Measurements from ENCODE around the gene SIDT1.

Gene SIDT1

GRCh38 chr3:113658107-113658506, 125.8 kb downstream of the SIDT1 start:
- ATAC-seq (replicated peaks; ENCODE audit: extremely low read depth, poor library complexity, severe bottlenecking): no peak
- Mint-ChIP-seq H3K36me3 (ENCODE audit: insufficient read depth) (peaks cover 34% of the 10 kb centered on the region), H3K4me3 (no peak overlapping the region)

GRCh38 chr3:113659101-113659541, 126.8 kb downstream of the SIDT1 start:
- no peaks in the 10 kb centered on the region for H3K27me3 Mint-ChIP-seq
- ATAC-seq (replicated peaks; ENCODE audit: extremely low read depth, poor library complexity, severe bottlenecking) (no peak), DNase-seq (ENCODE audit: low spot score in 2 of 2) (no peak)
- no peaks in the 10 kb centered on the region for H3K9me3 Mint-ChIP-seq
- peaks cover 34% of the 10 kb centered on the region for H3K36me3 Mint-ChIP-seq (ENCODE audit: insufficient read depth)
- H3K4me3 Mint-ChIP-seq: no peak overlapping the region
- H3K4me1 Mint-ChIP-seq: peaks cover 19% of the 10 kb centered on the region
- no peak overlapping the region for H3K27ac Mint-ChIP-seq (ENCODE audit: low read depth)

More at GRCh38 chr3:113658107-113658506, 125.8 kb downstream of the SIDT1 start:
- no peaks in the 10 kb centered on the region for H3K9me3 Mint-ChIP-seq
- H3K27ac Mint-ChIP-seq (ENCODE audit: low read depth): no peak overlapping the region
- no peaks in the 10 kb centered on the region for H3K27me3 Mint-ChIP-seq
- H3K4me1 Mint-ChIP-seq: peaks cover 19% of the 10 kb centered on the region
- DNase-seq (ENCODE audit: low spot score in 2 of 2): no peak

DNA sequence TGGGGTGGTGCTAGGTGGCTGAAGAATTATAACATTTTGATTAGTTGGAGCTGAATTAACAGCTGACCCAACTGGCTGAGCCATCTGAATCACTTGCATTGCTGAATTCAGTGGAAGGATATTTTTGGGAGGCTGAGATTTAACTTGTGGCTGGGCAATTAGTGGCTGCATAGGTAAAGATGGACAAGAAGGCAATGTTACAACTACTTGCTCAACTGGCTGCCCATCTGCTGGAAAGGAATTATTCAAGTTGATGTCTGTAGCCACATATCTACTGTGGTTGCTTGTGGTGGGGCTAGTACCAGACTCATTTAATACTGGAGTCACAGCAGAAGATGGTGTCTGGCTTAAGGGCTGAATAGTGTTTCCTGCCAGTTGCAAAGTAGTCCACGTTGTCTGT, 127.6 kb downstream of the SIDT1 start:
- H3K9me3 Mint-ChIP-seq: no peaks in the 10 kb centered on the region
- H3K4me1 Mint-ChIP-seq: peaks cover 18% of the 10 kb centered on the region
- H3K4me3 Mint-ChIP-seq: no peak overlapping the region
- no peak overlapping the region for H3K27ac Mint-ChIP-seq (ENCODE audit: low read depth)
- peaks cover 34% of the 10 kb centered on the region for H3K36me3 Mint-ChIP-seq (ENCODE audit: insufficient read depth)
- no peak for DNase-seq (ENCODE audit: low spot score in 2 of 2)
- H3K27me3 Mint-ChIP-seq: no peaks in the 10 kb centered on the region
- no peak for ATAC-seq (replicated peaks; ENCODE audit: extremely low read depth, poor library complexity, severe bottlenecking)

GRCh38 chr3:113660458-113660857, 128.1 kb downstream of the SIDT1 start:
- no peak overlapping the region for H3K4me3 Mint-ChIP-seq
- H3K27me3 Mint-ChIP-seq: no peaks in the 10 kb centered on the region
- peaks cover 19% of the 10 kb centered on the region for H3K4me1 Mint-ChIP-seq
- no peak for DNase-seq (ENCODE audit: low spot score in 2 of 2)
- no peaks in the 10 kb centered on the region for H3K9me3 Mint-ChIP-seq
- no peak overlapping the region for H3K27ac Mint-ChIP-seq (ENCODE audit: low read depth)
- peaks cover 35% of the 10 kb centered on the region for H3K36me3 Mint-ChIP-seq (ENCODE audit: insufficient read depth)
- ATAC-seq (replicated peaks; ENCODE audit: extremely low read depth, poor library complexity, severe bottlenecking): no peak

- H3K27me3 Mint-ChIP-seq: no peaks in the 10 kb centered on the region
- H3K36me3 Mint-ChIP-seq (ENCODE audit: insufficient read depth): peaks cover 31% of the 10 kb centered on the region
- H3K4me1 Mint-ChIP-seq: peaks cover 19% of the 10 kb centered on the region
- no peak overlapping the region for H3K27ac Mint-ChIP-seq (ENCODE audit: low read depth)
- no peaks in the 10 kb centered on the region for H3K9me3 Mint-ChIP-seq
- no peak for DNase-seq (ENCODE audit: low spot score in 2 of 2)
- H3K4me3 Mint-ChIP-seq: no peak overlapping the region
- no peak for ATAC-seq (replicated peaks; ENCODE audit: extremely low read depth, poor library complexity, severe bottlenecking)
These were observed 128.5 kb downstream of the SIDT1 start for GRCh38 chr3:113660896-113661295.

GRCh38 chr3:113662824-113663223, 130.5 kb downstream of the SIDT1 start:
- no peaks in the 10 kb centered on the region for H3K9me3 Mint-ChIP-seq
- ATAC-seq (replicated peaks; ENCODE audit: extremely low read depth, poor library complexity, severe bottlenecking) (no peak), DNase-seq (ENCODE audit: low spot score in 2 of 2) (no peak)
- H3K27me3 Mint-ChIP-seq: no peaks in the 10 kb centered on the region
- peaks cover 29% of the 10 kb centered on the region for H3K36me3 Mint-ChIP-seq (ENCODE audit: insufficient read depth)
- H3K27ac Mint-ChIP-seq (ENCODE audit: low read depth): no peak overlapping the region
- peaks cover 13% of the 10 kb centered on the region for H3K4me1 Mint-ChIP-seq
- no peak overlapping the region for H3K4me3 Mint-ChIP-seq

GRCh38 chr3:113663324-113663750, 131.0 kb downstream of the SIDT1 start:
- ATAC-seq (replicated peaks; ENCODE audit: extremely low read depth, poor library complexity, severe bottlenecking) (no peak), DNase-seq (ENCODE audit: low spot score in 2 of 2) (no peak)
- Mint-ChIP-seq H3K4me3 (no peak overlapping the region), H3K27me3 (no peaks in the 10 kb centered on the region), H3K27ac (ENCODE audit: low read depth) (no peak overlapping the region), H3K4me1 (peaks cover 17% of the 10 kb centered on the region), H3K9me3 (no peaks in the 10 kb centered on the region), H3K36me3 (ENCODE audit: insufficient read depth) (peaks cover 30% of the 10 kb centered on the region)

DNA sequence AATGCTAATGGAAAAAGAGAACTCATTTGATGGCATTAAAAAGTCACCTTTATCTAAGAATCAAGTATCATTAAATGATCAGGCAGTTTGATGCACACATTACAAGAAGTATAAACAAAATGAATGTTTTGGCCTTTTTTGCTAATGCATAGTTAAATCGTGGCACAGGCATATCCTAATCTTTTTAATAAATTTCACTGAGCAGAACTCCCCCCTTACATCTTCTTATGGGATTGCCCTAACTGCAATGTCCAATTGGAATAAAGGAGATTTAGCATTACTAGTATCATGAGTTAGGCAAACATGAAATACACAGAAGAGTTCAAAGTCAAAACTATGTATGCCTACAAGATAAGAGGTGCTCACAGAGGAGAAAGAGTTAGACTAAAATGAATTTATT, 131.4 kb downstream of the SIDT1 start:
- ATAC-seq (replicated peaks; ENCODE audit: extremely low read depth, poor library complexity, severe bottlenecking) (no peak), DNase-seq (ENCODE audit: low spot score in 2 of 2) (no peak)
- Mint-ChIP-seq H3K4me1 (peaks cover 21% of the 10 kb centered on the region), H3K27ac (ENCODE audit: low read depth) (no peak overlapping the region), H3K36me3 (ENCODE audit: insufficient read depth) (peaks cover 33% of the 10 kb centered on the region), H3K9me3 (no peaks in the 10 kb centered on the region), H3K27me3 (no peaks in the 10 kb centered on the region), H3K4me3 (no peak overlapping the region)

DNA sequence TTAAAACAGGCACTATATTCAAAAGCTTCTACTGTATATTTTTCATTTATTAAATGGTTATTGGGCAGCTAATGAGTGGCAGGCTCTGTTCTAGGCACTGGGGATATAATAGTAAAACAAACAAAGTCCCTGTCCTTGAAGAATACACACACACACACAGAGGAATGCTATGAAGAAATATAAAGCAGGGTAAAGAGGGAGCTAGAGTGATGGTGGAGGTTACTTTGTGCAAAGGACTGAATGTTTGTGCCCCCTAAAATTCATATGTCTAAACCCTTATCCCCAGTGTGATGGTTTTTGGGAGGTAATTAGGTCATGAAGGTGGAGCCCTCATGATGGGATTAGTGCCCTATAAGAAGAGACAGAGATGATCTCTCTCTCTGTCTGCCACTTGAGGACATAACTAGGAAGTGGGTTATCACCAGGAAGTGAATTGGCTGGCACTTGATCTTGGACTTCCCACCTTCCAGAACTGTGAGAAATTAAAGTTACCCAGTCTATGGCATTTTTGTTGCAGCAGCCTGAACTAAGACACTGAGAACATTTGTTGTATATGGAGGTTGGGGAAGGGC, 132.3 kb downstream of the SIDT1 start:
- ATAC-seq (replicated peaks; ENCODE audit: extremely low read depth, poor library complexity, severe bottlenecking): peak; percentile 52
- Mint-ChIP-seq H3K4me1 (peaks cover 25% of the 10 kb centered on the region), H3K36me3 (ENCODE audit: insufficient read depth) (peaks cover 31% of the 10 kb centered on the region), H3K27me3 (no peaks in the 10 kb centered on the region), H3K4me3 (no peak overlapping the region), H3K27ac (ENCODE audit: low read depth) (no peak overlapping the region), H3K9me3 (no peaks in the 10 kb centered on the region)
- DNase-seq (ENCODE audit: low spot score in 2 of 2): no peak

DNA sequence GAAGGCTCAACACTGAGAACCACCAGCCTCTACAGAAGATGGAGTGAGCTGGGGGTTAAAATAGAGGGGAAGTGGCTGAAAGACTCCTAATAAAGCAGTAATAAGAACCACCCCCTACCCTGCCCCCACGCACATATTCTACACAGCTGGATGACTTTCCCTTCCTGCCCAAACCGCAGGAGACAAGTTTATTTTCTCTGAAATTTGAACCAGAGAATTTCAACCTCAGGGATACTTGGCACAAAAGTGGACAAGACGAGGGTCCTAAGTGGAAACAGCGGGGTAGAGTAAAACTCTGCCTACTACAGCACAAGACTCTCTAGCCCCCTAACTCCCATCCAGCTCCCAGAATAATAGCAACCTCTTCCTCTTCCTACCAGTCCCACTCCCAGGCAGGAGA, 135.7 kb downstream of the SIDT1 start:
- ATAC-seq (replicated peaks; ENCODE audit: extremely low read depth, poor library complexity, severe bottlenecking) (no peak), DNase-seq (ENCODE audit: low spot score in 2 of 2) (no peak)
- Mint-ChIP-seq H3K36me3 (ENCODE audit: insufficient read depth) (peaks cover 16% of the 10 kb centered on the region), H3K4me3 (no peak overlapping the region), H3K27ac (ENCODE audit: low read depth) (no peak overlapping the region), H3K27me3 (no peaks in the 10 kb centered on the region), H3K4me1 (peaks cover 25% of the 10 kb centered on the region), H3K9me3 (no peaks in the 10 kb centered on the region)

DNA sequence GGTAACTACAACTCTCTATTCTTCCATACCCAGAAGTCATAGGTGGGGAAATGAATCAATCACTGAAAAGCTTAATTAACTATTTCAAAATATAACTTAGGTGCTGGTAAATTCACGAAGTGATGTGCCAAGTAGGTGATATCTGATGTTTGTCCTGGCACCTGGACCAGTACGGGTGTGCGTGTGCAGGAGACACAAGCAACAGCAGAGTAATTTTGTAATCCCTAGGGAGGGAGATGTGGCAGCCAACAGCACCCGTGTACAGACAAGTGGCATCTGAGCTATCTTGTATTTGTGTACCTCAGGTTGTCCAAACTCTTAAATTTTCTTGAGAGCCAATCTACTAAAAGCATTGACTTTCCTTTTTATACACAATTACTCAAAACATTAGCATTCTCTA, 141.2 kb downstream of the SIDT1 start:
- no peak for ATAC-seq (replicated peaks; ENCODE audit: extremely low read depth, poor library complexity, severe bottlenecking)
- Mint-ChIP-seq H3K4me3 (no peak overlapping the region), H3K27ac (ENCODE audit: low read depth) (no peak overlapping the region), H3K9me3 (no peaks in the 10 kb centered on the region), H3K36me3 (ENCODE audit: insufficient read depth) (peaks cover 37% of the 10 kb centered on the region), H3K4me1 (peaks cover 27% of the 10 kb centered on the region), H3K27me3 (no peaks in the 10 kb centered on the region)
- DNase-seq (ENCODE audit: low spot score in 2 of 2): no peak

GRCh38 chr3:113676261-113676660, 143.9 kb downstream of the SIDT1 start:
- no peaks in the 10 kb centered on the region for H3K9me3 Mint-ChIP-seq
- H3K4me1 Mint-ChIP-seq: peaks cover 27% of the 10 kb centered on the region
- H3K36me3 Mint-ChIP-seq (ENCODE audit: insufficient read depth): peaks cover 37% of the 10 kb centered on the region
- no peaks in the 10 kb centered on the region for H3K27me3 Mint-ChIP-seq
- ATAC-seq (replicated peaks; ENCODE audit: extremely low read depth, poor library complexity, severe bottlenecking) (no peak), DNase-seq (ENCODE audit: low spot score in 2 of 2) (no peak)
- no peak overlapping the region for H3K4me3 Mint-ChIP-seq
- H3K27ac Mint-ChIP-seq (ENCODE audit: low read depth): no peak overlapping the region

DNA sequence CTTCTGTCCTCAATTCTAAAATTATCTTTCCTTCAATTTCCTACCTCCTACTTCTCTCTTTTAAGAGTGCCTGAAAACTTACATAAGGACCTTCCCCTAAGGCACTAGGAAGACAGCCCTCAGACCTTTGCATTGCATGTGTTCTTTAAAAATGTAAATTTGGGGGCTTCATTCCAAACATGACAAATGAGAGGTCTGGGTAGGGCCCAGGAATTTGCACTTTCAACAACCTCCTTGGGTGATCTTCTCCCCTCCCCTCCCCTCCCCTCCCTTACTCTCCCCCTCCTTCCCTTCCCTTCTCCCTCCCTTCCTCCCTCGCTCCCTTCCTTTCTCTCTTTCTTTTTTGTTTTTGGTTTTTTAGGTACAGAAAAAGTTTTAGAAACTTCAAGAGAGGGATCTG, 145.4 kb downstream of the SIDT1 start:
- DNase-seq (ENCODE audit: low spot score in 2 of 2): no peak
- H3K9me3 Mint-ChIP-seq: no peaks in the 10 kb centered on the region
- H3K4me1 Mint-ChIP-seq: peaks cover 27% of the 10 kb centered on the region
- no peak overlapping the region for H3K27ac Mint-ChIP-seq (ENCODE audit: low read depth)
- ATAC-seq (replicated peaks; ENCODE audit: extremely low read depth, poor library complexity, severe bottlenecking): no peak
- H3K36me3 Mint-ChIP-seq (ENCODE audit: insufficient read depth): peaks cover 31% of the 10 kb centered on the region
- no peaks in the 10 kb centered on the region for H3K27me3 Mint-ChIP-seq
- H3K4me3 Mint-ChIP-seq: no peak overlapping the region
